Caki2 (cell line): ENCODE data around the gene GTF2H4. TPM values are rescaled to one million over a fixed set of nuclear protein-coding genes. Genes with fewer than 3 reads are reported as not detected.
A peak's percentile ranks its signal among the peaks of the same experiment; 100 is the strongest.
"Not testable (repeated sequence)": the region's sequence is repeated elsewhere in the genome, so short reads cannot be mapped to it uniquely, and the experiment has no call there.

Experiments
- DNase-seq: peaks from one replicate; pipeline ENCODE4 v3.0.0-alpha.2; 2015; ENCODE audit warnings: low read depth
- in situ Hi-C: cut with HindIII; loops from 2 replicates; pipeline ENCODE4 v1.10.0; 2016; ENCODE audit warnings: low sequenced_read_pairs, low pct_unique_long_range_greater_than_20kb, mixed read lengths
- total RNA-seq: library from RNA; depleted of rRNA; stranded (reverse); fragments of >200 nt; shearing (Covaris generic); gene quantifications from 2 replicates; pipeline ENCODE4 v1.2.3, GENCODE V29; 2014; ENCODE audit warnings: low replicate concordance; rRNA removed

The GTF2H4 gene
- total RNA-seq = 49.7 and 58.5 TPM in 2 replicates

DNA sequence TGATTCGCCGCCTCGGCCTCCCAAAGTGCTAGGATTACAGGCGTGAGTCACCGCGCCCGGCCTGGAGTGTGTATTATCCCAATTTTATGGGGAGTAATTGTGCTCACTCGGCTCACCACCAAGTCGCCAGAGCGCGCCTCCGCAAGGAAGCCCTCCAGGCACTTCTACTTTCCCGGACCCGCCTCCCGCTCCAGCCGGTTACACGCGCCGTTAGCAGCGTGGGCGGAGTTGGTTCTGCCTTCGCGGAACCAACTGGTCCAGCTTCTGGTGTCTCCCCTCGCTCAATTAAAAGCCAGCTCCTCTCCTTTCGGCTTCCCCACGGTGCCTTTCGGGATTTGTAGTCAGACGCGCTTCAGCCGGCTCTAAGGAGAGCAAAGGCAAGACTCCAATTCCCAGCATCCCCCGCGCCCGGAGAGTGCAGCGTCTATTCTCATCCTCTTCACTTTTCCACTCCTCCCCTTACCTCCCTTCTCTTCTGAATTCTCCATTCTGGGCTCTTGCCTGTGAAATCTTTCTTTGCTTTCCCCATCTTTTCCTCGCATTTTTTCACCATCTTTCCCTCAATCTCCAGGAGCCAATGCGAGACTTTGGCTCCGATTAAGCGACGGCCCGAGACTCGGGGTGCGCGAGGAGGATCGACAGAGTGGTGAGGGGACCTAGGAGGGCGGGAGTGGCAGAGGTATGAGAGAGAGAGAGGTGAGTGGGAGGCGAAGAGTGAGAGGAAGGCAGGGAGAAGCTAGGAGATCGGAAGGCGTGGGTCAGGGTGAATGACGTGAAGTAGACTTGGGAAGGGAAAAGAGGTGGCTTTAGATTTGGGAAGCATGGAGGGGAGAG, at the start of gene GTF2H4:
TSS of gene GTF2H4 (plus strand) at position 450 of the 834 bp plus-strand sequence.
- in situ Hi-C loops = no loop called here
- DNase-seq = peak; percentile 99

DNA sequence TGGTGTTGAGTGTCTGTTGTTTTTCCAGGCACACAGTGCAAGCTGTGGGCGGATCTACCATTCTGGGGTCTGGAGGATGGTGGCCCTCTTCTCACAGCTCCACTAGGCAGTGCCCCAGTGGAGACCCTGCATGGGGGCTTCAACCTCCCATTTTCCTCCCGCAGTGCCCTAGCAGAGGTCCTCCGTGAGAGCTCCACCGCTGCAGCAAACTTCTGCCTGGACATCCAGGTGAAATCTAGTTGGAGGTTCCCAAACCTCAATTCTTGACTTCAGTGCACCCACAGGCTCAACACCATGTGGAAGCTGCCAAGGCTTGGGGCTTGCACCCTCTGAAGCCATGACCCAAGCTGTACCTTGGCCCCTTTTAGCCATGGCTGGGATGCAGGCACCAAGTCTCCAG, 48.3 kb upstream of the GTF2H4 start:
- DNase-seq, in situ Hi-C loops: not testable (repeated sequence)

- DNase-seq = no peak
- in situ Hi-C loops = no loop called here
Observed at GRCh38 chr6:30861257-30862048, 46.6 kb upstream of the GTF2H4 start.

DNA sequence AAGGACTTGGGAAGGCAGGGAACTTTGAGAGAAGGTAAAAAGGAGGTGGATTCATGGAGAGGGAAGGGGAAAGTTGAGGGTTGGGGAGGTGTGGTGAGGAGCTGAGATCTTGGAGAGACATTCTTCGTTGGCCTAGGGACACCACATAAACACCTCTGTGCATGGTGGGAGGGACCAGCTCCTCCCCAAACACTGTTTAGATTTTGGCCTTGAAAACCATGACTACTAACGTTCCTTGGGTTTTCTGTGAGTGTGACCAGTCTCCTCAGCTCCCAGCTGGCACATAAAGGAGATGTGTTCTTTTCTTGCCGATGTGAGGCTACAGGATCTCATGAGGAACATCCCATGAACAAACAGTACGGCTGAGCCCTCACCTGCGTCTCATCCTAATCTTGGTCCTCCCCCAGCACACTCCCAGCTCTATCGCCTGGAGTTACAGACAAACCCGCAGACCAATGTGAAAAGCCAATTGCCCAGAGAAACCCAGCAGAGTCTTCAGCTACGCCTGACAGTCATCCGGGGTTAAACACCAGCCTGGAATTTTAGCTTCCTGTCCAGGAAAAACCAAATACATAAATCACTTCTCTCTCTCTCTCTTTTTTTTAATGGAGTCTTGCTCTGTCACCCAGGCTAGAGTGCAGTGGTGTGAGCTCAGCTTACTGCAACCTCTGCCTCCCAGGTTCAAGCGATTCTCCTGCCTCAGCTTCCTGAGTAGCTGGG, 45.7 kb upstream of the GTF2H4 start:
- DNase-seq = no peak
- in situ Hi-C loops = no loop called here

DNA sequence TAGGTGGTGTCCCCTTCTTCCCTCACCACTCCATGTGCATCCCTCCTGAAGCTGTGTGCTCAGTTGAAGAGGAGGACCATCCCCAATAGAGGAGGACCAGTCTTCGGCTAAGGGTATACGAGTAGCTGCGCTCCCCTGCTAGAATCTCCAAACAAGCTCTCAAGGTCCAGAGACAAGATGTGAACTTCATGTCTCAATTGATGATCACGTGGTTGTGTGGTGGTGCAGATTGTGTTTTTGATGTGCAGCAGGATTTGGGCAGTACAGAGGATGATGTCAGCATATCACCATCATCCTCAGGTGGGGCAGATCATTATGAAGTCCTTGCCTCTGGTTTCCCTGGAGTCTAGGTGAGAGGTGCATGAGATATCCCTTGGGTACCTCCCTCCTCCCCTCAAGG, 43.7 kb upstream of the GTF2H4 start:
- no peak for DNase-seq
- in situ Hi-C loops = no loop called here

DNA sequence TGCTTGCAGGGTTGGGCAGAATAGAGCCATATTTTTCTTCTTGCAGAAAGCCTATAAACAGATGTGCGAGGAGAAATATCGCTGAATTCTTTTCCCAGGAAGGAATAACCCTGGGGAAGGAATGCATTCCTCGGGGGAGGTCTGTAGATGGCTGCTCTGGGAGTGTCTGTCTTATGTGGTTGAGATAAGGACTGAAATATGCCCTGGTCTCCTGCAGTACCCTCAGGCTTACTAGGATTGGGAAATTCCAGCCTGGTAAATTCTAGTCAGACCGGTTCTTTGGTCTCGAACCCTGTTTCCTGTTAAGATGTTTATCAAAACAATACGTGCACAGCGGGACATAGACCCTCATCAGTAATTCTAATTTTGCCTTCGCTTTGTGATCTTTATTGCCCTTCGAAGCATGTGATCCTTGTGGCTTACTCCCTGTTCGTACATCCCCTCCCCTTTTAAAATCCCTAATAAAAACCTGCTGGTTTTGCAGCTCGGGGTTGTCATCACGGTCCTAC, 38.7 kb upstream of the GTF2H4 start:
- DNase-seq, in situ Hi-C loops: not testable (repeated sequence)

GRCh38 chr6:30870546-30870945, 37.5 kb upstream of the GTF2H4 start:
- in situ Hi-C loops = no loop called here
- no peak for DNase-seq

DNA sequence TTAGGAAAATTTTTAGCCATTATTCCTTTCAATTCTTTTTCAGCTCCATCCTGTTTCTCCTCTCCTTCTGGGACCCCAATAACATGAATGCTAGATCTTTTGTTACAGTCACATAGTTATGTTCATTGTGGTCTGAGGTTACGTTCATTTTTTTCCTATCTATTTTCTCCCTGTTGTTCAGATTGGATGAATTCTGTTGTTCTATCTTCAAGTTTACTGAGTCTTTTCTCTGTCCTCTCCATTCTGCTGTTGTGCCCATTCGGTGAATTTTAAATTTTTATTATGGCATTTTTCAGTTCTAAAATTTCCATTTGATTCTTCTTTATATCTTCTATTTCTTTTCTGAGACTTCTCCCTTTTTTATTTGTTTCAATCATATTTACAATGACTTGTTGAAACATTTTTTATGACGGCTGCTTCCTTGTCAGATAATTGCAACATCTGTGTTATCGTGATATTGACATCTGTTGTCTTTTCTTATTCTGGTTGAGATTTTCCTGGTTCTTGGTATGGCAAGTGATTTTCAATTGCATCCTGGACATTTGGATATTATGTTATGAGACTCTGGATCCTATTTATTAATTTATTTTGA, 36.3 kb upstream of the GTF2H4 start:
- in situ Hi-C loops = no loop called here

GRCh38 chr6:30873137-30873640, 34.8 kb upstream of the GTF2H4 start:
- in situ Hi-C loops = no loop called here
- no peak for DNase-seq

More for the DNA sequence above, 36.3 kb upstream of the GTF2H4 start:
- no peak for DNase-seq

DNA sequence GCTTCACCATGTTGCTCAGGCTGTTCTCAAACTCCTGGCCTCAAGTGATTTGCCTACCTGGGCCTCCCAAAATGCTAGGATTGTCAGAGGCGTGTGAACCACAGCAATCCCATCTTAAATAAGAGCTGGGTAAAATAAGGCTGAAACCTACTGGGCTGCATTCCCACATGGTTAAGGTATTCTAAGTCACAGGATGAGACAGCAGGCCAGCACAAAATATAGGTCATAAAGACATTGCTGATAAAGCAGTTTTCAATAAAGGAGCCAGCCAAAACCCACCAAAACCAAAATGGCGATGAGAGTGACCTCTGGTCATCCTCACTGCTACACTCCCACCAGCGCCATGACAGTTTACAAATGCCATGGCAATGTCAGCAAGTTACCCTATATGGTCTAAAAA, 34.2 kb upstream of the GTF2H4 start:
- DNase-seq, in situ Hi-C loops: not testable (repeated sequence)

DNA sequence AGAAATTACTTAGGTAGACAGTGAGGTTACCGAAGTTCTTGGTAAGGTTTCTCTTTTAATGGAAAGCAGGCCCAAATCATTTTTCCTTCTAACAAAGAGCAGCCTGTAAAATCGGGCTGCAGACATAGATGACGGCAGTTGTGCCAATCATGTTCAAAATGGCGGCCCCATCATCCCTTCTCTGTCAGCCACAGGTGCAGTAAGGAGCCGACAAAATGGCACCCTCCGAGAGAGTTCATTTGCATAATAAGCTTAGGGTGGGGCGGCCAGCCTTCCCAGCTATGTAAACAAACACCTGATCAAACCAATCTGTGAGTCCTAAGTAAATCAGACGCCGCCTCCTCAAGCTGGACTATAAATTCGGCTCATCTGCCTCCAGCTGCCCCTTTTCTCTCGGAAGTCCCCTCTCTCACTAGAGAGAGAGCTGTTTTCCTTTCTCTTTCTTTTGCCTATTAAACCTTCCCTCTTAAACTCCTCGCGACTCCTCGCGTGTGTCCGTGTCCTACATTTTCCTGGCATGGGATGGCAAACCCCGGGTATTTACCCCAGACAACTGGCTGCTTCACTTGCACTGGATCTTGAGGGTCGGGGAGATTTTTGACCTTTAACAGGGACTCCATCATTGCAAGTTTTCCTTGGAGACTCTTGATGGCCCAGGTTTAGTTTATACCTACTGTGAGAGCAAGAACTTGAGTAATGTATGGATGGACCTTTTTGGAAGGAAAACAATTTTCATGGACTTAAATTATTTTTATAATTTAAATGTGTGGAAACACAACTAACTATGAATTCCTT, 32.6 kb upstream of the GTF2H4 start:
- DNase-seq = no peak

GRCh38 chr6:30876039-30876730, 31.8 kb upstream of the GTF2H4 start:
- no peak for DNase-seq
- in situ Hi-C loops = no loop called here

More for the DNA sequence above, 32.6 kb upstream of the GTF2H4 start:
- in situ Hi-C loops = no loop called here

- peak; percentile 82 for DNase-seq
- in situ Hi-C loops = no loop called here
Observed at GRCh38 chr6:30877419-30878262, 30.4 kb upstream of the GTF2H4 start.

- DNase-seq = no peak
- in situ Hi-C loops = no loop called here
Observed at GRCh38 chr6:30879684-30880427, 28.2 kb upstream of the GTF2H4 start.

- in situ Hi-C loops = no loop called here
- DNase-seq = no peak
Observed at GRCh38 chr6:30880698-30881252, 27.2 kb upstream of the GTF2H4 start.
